ENCODE data around the gene C3orf70.

Gene C3orf70

DNA sequence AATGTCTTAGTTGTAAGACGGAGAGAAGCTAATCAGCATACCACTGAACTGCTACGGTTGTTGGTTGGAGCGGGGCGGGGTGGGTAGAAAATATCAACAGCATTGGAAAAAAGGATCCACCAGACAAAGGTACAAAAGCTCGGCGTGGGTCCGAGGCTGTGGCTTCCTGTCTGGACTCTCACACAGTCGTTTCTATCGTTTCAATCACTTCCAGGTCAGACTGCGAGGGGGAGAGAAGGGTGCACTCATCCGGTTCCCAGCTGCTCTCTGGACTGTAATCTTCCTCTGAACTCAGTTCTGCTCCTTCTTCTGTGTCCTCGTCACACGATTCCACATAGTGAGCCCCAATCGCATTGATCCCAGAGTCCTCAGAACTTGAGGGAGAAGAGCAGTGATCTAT lies 70.0 kb downstream of the C3orf70 start:
- DNase-seq, result no peak

DNA sequence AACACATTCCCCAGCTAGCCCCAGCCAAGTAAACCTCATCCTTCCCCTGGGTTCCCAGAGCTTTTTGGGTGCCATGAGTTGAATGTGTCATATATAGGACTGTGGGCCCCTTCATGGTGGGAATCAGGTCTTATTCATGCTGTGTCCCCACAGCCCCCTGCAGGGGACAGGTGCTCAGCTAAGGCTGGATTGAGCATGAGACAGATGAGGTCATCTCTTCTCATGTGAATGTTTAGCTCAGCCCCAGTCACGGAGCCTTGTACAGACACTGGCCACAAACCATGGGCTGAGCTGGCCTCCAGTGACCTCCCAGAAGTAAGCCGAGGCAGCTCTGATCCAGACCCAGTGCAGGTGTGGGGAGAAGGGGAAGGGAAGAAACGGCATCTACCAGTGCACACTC lies 70.7 kb downstream of the C3orf70 start:
- no peak for DNase-seq

DNA sequence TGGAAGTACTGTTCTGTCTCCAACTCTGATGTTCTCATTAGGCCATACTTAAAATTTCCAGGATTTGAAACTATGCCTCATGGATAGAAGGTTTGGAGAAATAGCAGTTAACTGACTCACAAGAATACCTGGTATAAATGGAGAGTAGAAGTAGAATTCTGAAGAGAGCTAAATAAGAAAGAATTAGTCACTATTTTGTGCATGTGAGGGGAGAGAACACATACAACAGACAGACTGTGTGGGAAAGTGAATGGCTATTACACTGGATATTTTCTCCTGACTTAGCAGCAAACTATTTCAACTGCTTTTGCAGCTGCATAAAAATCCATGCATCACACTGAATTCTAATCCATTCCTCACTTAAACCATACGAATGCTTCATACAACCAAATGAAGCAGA lies 71.3 kb downstream of the C3orf70 start:
- no peak for DNase-seq

DNA sequence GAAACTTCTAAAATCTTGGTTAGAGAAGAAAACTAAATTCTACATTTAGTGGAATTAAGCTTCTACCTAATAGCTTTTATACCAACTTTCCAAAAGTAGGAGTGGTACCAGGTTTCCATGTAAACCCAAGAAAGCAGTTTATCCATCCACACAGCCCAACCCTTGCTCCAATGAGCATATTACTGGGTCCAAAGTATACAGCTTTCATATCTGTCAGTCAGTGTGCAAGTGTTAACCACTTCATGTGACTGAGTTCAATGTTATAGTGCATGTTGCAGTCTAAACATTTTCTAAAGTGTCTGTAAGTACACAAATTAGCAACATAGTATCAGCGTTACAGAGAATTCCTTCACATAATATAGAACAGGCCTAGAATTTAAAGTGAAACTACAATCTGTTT lies 73.2 kb downstream of the C3orf70 start:
- DNase-seq, result no peak

DNA sequence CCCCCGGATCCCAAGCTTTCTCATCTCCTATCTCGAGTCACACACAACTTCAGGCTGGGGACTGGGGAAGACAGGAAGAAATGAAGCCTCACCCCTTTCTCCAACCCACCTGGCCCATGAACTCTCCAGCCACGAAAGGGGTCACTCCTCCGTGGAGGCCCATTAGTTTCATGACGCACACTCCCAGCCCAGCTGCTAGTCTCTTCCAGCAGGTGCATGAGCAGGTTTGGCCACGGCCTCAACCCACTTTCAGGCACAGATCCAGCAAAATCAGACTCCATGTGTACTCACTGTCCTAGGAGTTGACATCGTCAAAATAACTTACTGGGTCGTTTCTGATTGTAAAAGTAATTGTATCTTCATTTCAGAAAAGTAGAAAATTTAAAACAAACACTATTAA lies 76.6 kb downstream of the C3orf70 start:
- DNase-seq, result no peak

DNA sequence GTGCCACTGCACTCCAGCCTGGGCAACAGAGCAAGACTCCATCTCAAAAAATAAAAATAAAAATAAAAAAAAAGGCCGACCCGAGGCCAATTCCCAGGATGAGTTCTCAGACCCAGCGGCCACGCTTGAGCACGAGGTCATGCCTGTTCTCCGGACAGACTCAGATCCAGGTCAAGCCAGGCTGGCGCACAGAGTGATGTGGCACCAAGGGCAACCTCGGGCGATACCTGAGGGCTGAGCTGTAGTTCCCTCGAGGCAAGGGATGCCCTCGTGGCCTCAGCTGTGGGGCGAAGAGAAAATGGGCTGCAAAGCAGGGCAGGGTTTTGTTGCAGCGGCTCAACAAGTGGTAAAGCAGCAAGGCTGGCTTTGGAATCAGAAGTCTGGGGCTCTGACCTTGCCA lies 77.3 kb downstream of the C3orf70 start:
- DNase-seq, result no peak

DNA sequence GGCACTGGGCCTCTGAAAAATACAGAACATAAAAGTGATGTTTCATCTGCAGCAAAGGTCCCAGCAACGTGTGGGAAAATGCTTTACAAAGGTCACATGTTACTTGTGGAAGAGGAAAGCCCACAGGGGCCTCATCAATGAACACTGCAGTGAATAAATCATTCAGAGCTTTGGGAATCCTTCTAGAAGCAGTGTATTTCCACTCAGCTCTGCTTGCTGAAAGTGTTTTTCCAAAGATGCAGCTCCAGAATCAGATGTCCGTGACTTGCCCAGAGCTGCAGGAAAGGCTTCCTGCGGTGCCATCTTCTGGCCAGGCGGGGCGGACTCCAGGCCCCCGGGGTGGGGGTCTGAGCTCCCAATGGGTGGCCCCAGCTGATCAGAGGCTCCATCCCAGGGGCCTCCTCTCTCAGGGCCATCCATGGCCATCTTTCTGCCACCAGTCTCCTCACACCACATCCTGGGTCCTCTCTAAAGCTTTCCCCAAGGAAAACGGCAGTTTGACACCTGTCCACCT lies 81.5 kb downstream of the C3orf70 start:
- DNase-seq, result no peak

DNA sequence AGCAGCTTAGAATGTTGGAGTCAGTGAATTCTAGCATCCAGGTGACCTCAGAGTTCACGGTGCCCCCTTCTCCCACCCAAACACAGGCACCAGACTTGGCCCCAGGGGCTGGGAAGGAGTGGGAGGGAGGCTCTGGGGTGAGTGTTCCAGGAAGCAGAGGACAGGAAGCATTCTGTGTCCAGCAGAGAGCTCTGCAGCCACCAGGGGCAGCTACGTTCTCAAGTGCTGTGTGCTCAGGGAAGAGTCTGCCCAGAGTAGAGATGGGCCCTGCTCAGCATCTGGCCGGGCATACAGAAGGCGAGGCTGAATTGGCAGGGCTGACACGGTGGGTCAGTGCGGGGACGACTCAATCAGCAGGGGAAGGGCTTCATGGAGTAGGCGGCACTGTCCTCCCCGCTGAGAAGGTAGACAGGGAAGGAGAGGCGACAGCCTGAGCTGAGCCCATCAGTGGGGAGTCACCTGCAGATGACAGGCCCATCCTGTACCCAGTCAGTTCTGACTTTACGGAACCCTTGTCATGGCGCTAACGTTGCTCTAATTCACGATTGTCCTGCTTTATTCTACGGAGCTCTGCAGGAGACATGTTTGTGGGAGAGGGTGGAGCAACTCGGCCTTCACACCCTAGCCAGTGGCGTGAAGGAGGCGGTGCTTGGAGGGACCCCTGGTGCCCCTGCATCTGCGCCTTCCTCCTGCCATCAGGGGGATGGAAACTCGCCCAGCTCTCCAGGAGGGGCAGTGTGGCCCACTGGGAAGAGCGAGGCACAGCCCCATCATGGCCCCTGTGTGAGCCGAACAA lies 82.2 kb downstream of the C3orf70 start:
- peak; percentile 14 for DNase-seq

DNA sequence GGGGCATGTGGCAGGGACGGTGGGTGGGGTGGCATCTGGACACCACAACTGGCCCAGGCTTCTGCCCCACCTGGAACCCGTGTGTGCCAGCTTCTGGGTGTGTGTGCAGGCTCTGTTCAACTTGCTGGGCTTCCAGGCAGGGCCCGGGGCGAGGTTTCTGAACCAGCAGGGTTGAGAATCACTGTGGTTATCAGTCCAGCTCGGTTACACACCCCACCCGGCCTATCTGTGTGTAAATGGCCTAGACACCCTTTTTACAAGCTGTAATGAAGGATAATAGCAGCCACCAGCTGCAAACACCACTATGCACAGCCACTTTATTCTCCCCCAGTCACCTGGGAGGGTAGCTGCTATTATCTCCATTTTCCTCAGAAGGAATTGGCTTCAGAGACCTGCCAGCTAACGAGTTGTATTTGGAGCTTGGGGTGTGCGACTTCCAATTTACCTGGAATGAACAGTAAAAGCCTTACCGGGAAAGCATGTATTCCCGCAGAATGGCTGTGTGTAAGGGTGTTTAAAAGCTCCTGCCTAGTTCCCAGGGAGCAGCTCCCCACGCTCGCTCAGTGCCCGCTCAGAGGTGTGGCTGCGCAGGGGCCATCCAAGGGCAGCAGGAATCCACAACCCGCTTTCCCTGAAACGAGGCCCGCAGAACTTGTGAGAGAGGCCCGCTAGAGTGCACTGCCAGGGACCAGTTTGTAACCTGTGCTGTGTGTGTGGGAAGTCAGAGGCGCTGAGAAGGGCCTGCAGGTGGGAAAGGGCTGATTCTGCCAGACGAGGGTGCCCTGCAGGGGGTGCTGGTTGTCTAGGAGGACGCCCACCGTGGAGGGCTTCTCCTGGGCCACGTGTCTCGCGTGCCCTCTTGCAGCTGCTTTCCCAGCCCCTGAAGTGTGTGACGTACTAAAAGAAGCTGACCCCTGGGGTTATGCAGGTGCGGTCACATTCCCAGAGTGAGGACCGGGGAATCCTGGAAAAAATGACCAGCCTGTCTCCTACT lies 83.5 kb downstream of the C3orf70 start:
- DNase-seq, result no peak

DNA sequence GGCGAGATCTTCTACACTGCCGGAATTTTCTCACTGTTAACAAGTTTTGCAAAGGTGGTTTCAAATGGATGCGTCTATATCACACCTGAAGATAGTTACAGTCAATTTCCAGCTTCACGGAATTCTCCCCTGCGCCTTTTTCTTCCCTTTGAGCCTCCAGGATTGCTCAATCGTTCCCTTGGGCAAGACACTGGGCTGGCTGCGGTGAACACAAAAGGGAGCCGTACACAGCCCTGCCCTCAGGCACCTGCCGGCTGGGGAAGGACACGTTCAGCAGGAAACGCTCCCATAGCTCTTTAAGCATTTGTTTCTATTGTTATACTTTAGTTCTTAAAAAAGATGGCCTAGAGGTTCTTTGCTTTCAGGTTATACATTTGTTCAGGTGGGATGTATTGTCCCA lies 85.7 kb downstream of the C3orf70 start:
- no peak for DNase-seq

DNA sequence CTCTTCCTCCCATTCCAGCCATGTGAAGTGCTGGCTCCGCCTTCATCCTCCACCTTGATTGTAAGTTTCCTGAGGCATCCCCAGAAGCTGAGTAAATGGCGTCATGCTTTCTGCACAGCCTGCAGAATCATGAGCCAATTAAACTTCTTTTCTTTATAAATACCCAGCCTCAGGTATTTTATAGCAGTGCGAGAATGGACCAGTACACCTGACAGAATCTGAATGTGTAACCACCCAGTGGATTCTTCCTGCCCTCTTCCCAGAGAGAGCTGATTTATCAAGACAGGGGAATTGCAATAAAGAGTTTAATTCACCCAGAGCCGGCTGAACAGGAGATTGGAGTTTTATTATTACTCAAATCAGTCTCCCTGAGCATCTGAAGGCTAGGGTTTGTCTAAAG lies 86.6 kb downstream of the C3orf70 start:
- no peak for DNase-seq

DNA sequence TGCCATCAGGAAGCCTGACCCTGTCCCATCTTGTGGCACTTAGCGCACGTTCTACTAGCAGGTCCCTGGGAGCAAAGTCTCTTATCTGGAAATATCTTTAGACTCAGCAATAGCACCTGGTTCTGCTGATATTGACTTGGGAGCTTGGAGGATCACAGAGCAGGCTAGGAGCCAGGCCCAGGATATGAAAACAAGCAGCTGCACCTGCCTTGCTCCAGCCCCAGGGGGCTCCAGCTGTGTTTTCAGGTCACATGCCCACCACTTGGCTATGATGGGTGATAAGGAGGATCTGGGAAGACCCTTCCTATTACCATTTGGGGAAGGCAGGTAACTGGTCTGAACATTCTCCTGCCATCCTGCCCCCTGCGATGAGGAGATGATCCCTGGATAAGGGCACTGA lies 87.8 kb downstream of the C3orf70 start:
- no peak for DNase-seq

DNA sequence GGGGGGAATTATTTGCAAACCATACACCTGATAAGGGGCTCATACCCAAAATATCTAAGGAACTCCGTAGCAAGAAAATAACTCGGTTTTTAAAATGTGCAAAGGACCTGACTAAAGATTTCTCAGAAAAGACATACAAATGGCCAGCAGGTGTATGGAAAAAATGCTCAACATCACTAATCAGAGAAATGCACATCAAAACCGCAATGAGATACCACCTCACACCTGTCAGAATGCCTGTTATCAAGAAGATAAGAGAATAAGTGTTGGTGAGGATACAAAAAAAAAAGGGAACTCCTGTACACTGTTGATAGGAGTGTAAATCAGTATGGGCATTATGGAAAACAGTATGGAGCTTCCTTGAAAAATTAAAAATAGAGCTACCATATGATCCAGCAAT lies 89.4 kb downstream of the C3orf70 start:
- DNase-seq, result no peak

DNA sequence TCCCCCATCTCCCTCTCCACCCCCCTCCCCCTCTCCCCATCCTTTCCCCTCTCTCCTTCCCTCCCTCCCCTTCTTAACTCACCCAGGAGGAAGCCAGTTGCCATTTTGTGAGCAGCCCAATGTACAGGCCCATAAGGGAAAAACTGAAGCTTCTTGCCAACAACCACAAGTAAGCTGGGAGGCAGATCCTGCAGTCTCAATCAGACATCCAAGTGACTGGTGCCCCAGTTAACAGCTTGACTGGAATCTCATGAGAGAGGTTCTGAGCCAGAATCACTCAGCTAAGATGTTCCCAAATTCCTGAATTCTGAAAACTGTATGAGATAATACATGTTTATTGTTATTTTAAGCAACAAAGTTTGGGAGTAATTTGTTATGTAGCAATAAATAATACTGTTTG lies 90.7 kb downstream of the C3orf70 start:
- no peak for DNase-seq

DNA sequence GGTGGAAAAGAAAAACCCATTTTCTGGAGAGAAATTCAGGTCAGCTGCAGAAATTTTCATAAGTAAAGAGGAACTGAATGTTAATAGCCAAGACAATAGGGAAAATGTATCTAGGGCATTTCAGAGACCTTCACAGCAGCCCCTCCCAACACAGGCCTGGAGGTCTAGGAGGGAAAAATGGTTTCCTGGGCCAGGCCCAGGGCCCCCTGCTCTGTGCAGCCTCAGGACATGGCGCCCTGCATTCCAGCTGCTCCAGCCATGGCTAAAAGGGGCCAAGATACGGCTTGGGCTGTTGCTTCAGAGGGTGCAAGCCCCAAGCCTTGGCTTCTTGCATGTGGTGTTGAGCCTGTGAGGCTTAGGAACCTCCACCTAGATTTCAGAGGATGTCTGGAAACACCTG lies 92.2 kb downstream of the C3orf70 start:
- no peak for DNase-seq

DNA sequence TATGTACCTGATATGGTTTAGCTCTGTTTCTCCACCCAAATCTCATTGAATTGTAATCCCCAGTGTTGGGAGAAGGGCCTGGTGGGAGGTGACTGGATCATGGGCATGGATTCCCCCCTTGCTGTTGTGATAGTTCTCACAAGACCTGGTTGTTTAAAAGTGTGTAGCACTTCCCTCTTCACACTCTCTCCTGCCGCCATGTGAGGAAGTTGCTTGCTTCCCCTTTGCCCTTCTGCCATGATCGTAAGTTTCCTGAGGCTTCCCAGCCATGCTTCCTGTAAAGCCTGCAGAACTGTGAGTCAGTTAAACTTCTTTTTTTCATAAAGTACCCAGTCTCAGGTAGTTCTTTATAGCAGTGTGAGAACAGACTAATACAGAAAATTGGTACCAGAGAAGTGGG lies 93.1 kb downstream of the C3orf70 start:
- DNase-seq, result no peak

DNA sequence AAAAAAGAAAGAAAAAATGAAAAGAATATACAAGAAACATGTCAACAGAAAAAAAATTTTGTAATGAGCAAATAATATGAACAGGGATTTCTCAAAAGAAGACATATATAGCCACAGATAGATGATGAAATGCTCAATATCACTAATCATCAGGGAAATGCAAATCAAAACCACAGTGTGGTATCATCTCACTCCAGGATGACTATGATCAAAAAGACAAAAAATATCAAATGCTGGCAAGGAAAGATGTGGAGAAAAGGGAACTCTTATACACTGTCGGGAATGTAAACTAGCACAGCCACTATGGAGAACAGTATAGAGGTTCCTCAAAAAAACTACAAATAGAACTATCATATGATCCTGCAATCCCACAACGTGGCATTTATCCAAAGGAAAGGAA lies 94.1 kb downstream of the C3orf70 start:
- no peak for DNase-seq

DNA sequence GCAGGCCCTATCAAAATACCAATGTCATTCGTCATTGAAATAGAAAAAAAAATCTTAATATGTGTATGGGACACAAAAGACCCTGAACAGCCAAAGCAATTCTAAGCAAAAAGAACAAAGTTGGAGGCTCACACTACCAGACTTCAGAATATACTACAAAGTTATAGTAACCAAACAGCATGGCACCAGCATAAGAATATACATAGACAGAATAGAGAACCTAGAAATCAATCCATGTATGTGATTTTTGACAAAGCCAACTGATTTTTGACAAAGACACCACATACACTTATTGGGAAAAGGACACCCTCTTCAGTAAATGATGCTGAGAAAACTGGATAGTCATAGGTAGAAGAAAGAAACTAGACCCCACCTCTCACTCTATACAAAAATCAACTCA lies 95.0 kb downstream of the C3orf70 start:
- DNase-seq, result no peak

DNA sequence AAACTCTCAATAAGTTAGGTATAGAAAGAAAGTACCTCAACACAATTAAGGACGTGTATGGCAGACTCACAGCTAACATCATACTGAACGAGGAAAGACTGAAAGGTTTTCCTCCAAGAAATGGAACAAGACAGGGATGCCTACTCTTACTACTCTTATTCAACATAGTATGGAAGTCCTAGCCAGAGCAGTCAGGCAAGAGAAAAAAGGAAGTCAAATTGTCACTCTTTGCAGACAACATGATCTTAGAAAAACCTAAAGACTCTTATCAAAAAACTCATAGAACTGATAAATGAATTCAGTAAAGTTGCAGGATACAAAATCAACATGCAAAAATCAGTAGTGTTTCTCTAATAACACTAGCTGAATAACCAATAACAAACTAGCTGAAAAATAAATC lies 96.0 kb downstream of the C3orf70 start:
- no peak for DNase-seq

DNA sequence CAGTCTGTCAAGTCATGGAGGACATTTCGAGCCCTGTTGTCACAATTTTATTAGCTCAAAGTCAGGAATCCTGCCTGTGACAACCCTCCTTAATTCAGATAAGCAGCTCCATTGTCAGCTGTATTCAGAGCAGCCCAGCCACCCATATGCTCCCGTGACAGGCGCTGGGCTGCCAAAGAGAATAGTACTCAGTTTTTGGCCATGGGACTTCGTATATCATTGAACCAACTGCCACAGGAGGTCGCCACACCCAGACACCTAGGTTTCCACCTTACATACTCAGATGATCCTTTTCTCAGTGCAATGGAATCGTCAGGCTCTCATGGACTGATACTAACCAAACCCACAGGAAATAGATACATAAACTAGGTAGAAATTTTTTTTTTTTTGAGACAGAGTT lies 100.2 kb downstream of the C3orf70 start:
- DNase-seq, result no peak

DNA sequence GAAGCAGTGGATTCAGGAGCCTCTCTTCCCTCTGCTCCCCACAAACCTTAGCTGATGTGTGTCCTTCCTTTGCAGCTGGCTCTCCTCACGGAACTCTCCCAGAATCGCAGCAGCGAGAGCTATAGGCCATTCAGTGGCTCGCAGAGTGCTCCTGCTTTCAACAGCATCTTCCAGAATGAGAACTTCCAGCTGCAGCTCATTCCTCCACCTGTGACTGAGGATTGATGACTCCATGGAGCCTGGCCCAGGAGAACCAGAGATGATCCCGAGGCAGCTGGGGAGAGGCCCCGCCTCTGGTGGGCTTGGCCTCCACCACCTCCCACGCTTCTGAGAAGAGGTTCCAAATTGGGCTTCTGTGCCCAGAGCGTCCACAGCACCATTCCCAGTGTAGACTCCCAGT lies 101.1 kb downstream of the C3orf70 start:
- no peak for DNase-seq

DNA sequence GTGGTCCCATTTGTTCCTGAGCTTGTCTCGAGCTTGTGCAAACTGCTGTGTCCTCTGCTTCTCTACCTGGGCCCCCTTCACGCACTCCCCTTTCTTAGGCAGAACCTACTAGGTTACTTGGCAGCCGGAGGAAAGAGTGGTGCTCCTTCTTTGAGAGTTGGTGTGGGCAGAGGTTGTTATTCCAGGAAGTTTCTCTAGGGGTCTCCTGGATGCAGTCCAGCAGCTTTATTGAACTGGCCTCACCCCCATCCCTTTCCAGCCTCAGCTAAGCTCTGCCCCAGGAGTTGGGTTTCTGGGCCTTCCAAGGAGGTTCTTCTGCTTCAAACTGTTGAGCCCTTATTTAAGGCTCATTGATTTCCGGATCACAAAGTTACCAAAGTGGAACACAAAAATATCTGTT lies 103.2 kb downstream of the C3orf70 start:
- DNase-seq, result no peak

DNA sequence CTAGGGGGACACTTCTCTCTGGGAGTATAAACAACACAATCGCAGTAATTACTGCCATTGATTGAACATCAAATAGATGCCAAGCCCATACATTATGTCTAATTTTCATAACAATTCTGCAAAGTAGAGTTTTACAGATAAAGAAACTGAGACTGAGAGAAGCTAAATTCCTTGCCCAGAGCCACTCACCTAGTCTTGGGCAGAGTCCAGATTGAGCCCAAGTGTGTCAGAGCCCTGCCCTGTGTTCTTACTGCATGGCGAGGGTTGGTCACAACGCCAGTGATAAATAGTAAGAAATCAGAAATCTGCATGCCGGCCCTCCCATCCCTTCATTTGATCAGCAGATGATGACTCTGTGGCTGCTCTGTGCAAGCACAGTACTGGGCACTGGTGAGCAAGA lies 106.3 kb downstream of the C3orf70 start:
- DNase-seq, result no peak

DNA sequence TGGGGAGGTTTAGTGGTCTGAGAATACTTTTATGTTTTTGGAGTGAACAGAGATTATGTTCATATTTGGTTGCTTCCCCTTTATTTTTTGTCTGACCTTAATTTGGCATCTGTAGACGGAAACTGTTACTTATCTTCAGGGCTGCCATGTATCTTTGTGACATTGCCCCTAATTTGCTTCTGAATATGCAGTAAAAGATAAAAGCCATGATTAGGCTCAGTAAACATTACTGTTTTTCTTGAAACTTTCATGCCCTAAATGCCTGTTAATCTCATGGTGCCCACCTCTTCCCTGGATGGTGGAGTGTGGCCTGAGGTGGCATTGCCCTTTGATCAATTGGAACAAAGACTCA lies 106.7 kb downstream of the C3orf70 start:
- no peak for DNase-seq

Measured in SHP77 treated with DMSO at 0.1 percent for 48 hours (cell line).